IPS-18c (cell line): ENCODE data around the gene IL22.

Experiments
- H3K4me3 ChIP-seq: 2 replicates; pipeline ENCODE4 v1.7.0; 2013; ENCODE audit warnings: low read depth, mild to moderate bottlenecking, low read length, moderate library complexity; ENCODE audit not compliant: insufficient read depth
- H3K9me3 ChIP-seq: one replicate; pipeline ENCODE4 v1.6.1; 2013; ENCODE audit warnings: mild to moderate bottlenecking, low read length, moderate library complexity; ENCODE audit not compliant: control insufficient read depth, insufficient read depth

Gene IL22

DNA sequence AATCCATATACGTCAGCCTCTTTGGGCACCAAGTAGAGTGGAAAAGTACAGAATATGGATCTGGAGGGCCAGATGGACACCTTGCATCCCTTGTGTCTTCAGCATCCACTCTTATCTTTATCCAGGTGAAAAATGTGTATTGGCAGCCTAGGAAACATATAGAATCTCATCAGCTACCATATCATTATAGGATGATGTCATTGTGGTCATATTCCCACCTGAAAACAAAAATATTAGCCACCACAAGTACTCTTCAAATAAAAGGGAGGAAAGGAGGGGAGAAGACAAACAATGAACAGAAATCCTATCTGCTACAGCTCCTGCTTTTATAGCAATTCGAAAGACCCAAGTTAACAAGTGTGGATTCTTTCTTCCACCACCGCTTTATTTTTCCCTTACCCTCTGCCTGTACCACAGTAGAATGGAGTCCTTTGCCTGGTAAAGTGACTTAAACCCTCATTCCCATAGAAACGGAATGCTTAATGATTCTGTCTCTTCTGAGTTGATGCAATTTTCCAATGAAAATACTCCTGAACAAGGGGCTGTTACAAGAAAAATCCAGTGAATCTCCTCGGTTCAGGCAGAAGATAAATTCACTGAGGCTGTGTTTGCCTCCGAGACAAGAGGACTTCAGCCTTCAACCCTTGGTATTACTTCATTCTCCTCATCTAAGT, 14.0 kb downstream of the IL22 start:
- Histone ChIP-seq H3K9me3 (no peaks in the 10 kb centered on the region), H3K4me3 (no peak overlapping the region)

GRCh38 chr12:68237619-68238018, 15.8 kb downstream of the IL22 start:
- H3K9me3 ChIP-seq, result no peaks in the 10 kb centered on the region
- H3K4me3 ChIP-seq, result no peak overlapping the region

DNA sequence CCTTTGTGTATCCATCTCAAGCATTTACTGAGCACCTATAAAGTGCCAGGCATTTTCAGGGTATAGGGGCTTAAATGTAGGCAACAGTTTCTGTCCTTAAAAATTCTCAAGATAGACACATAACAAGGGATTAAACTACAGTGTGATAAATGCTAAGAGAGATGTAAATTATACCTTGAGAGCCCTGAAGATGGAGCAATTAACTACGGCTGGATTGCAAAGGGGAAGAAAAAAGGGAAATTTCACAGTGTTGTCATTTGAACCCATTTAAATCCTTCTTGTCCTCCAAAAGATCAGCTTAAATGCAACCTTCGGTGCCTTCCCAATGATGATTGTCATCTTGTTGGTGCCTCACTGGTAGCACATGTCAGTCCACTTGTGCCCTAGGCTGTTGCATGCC, 16.3 kb downstream of the IL22 start:
- Histone ChIP-seq H3K9me3 (no peaks in the 10 kb centered on the region), H3K4me3 (no peak overlapping the region)

DNA sequence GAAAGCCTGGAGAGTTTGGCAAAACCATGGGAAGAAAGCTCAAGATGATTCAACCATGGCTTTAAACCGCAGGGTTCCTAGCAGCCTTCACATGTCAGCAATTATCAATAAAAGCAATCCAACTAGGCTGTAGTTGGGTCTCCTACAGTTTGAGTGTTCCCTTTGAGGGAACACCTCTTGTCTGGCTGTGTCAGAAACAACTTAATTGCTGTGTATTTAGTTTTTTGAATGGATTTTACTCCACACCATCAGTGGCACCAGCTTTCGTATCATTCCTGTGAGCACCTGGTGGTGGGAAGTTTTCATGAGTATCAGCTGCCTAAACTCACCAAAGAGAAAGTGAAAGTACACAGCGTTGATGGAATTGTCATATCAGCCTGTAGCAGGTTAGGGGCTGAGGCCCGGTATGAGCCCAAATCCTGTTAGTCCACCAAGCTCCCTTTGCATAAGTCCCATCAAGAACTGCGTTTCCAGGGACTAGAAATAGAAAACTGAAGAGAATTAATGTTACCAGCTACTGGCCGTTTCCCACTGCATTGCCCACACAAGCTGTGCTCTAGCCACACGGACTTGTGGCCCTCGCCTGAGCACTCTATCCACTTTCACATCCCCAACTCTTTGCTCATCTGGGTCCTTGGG, 16.9 kb downstream of the IL22 start:
- no peak overlapping the region for H3K4me3 ChIP-seq

DNA sequence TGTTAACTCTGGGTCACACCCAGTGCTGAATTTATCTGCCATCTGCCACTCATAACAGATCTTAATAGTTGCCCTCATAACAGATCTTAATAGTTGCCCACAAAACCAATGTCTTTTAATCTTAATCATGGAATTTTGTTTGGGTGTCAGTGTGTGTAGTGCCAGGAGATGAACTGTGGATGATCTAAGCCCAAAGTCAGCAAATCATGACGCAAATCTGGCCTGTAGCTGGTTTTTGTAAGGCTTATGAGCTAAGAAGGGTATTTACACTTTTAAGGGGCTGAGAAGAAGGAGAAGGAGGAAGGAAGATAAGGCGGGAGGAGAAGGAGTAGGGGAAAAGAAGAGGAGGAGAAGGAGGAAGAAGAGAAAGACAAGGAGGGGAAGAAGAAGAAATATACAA, 17.8 kb downstream of the IL22 start:
- H3K9me3 ChIP-seq, result no peaks in the 10 kb centered on the region
- H3K4me3 ChIP-seq, result no peak overlapping the region

More for the DNA sequence above, 16.9 kb downstream of the IL22 start:
- H3K9me3 ChIP-seq, result no peaks in the 10 kb centered on the region

DNA sequence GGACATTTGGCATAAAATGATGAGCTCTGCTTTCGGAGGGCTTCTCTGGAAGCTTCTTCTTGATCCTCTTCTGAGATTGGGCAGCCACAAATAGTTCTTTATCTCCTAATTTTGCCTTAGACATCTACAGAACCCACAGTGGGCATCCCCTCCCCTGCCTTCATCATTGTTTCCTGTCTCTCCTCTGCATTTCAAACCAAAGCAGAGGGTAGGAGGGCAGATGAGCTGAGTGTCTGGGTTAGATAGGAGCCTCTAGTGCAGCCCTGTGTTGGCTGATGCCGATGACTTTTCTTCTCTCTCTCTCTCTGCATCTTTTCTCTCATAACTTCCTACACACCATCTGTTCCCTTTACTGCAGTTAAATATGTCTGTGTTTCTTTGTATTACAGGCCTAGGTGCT, 19.3 kb downstream of the IL22 start:
- no peak overlapping the region for H3K4me3 ChIP-seq
- H3K9me3 ChIP-seq, result no peaks in the 10 kb centered on the region

DNA sequence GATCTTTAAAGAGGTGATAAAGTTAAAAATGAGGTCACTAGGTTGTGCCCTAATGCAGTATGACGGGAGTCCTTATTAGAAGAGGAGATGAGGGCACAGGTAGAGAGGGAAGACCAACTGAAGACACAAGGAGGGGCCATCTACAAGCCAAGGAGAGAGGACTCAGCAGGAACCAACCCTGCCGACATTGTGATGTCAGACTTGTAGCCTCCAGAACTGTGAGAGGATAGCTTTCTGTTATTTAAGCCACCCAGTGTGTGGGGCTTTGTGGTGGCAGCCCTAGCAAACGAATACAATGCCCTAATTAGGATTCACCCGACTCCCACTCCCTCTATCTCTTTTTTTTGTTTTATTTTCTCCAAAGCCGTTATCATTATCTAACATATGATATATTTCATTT, 19.9 kb downstream of the IL22 start:
- no peaks in the 10 kb centered on the region for H3K9me3 ChIP-seq
- no peak overlapping the region; the same call in 1 of the 2 replicates for H3K4me3 ChIP-seq

DNA sequence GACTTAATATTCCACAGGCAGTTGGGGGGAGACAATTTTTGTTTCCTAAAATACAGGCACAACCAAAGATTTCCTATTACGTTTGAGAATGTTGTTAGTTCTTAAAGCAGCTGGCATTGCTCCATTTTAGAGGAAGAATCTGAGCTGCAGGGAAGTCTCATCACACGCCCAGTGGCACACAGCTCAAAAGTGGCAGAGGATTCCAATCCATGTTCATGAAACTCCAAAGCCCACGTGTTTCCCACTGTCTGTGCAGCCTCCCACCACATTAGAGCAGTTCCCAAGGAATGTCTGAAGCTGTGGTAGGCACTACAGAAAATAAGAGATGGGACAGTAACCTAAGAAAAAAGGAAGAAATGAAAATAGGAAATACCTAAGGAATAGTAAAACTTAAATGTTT, 21.7 kb downstream of the IL22 start:
- Histone ChIP-seq H3K4me3 (no peak overlapping the region), H3K9me3 (no peaks in the 10 kb centered on the region)

DNA sequence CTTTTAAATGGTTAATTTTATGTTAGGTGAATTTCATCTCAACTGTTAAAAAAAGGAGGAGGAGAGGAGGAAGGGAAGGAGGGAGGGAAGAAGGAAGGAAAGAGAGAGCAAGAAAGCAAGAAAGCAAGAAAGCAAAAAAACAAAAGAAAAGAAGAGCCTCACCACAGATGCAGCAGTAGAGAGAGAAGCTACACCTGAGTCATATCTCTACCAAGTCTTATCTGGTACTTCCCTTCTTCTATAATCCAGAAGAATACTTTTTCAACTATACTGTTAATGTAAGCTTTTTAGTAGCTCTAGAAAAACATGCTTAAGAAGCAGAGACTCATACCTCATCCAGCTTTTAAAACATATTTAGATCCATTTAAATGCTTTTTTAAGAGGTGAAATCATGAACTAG, 22.2 kb downstream of the IL22 start:
- Histone ChIP-seq H3K4me3 (no peak overlapping the region), H3K9me3 (no peaks in the 10 kb centered on the region)

GRCh38 chr12:68229956-68230355, 23.4 kb downstream of the IL22 start:
- Histone ChIP-seq H3K9me3 (no peaks in the 10 kb centered on the region), H3K4me3 (no peak overlapping the region)

GRCh38 chr12:68227356-68227755, 26.0 kb downstream of the IL22 start:
- no peaks in the 10 kb centered on the region for H3K9me3 ChIP-seq
- no peak overlapping the region for H3K4me3 ChIP-seq

DNA sequence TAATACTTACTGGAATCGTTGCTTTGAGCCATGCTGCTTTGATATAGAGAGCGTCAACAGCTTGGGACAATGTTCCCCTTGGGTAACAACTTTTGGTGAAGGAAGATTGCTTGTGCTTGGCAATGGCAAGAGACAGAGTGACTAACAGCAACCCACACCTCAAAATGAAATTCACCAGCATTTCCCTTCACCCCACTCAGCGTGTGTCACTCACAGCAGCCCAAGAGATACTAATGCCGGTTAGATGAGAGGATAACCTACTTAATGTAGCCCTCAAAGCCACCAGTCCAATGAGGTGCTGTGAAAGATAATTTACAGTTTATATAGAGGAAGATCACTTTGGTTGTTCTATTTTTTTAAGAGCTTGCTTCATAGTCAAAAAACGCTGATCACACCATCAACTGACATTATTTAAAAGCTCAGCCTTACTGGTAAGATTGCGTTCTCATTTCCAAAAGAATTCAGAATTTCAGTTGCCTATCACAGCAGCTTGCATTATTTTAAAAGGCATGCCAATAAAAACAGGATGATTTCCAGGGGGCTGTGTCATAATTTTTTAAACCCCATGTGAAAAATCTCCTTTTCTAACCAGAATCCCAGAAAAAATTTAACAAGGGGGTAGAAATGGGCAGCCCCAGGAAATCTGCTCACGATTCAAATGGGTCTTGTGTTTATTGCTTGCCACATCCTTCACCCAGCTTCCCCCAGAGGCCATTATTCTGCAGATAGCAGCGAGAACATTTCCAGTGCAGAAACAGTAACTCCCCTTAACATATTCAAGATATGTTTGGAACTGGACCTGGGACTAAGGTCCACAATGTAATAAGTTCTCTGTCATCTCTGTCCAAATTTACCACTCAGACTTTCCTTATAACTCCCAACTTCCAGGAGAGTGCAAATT, 27.6 kb downstream of the IL22 start, which contains the start of gene IL26:
IL26 (minus strand) TSS at position 235 of the 901 bp plus-strand sequence; CDS start at position 181, 54 bp downstream.
- H3K9me3 ChIP-seq, result no peaks in the 10 kb centered on the region
- H3K4me3 ChIP-seq, result no peak within 1 kb of the TSS

GRCh38 chr12:68224613-68225285, 28.7 kb downstream of the IL22 start:
- Histone ChIP-seq H3K9me3 (no peaks in the 10 kb centered on the region), H3K4me3 (no peak overlapping the region)

DNA sequence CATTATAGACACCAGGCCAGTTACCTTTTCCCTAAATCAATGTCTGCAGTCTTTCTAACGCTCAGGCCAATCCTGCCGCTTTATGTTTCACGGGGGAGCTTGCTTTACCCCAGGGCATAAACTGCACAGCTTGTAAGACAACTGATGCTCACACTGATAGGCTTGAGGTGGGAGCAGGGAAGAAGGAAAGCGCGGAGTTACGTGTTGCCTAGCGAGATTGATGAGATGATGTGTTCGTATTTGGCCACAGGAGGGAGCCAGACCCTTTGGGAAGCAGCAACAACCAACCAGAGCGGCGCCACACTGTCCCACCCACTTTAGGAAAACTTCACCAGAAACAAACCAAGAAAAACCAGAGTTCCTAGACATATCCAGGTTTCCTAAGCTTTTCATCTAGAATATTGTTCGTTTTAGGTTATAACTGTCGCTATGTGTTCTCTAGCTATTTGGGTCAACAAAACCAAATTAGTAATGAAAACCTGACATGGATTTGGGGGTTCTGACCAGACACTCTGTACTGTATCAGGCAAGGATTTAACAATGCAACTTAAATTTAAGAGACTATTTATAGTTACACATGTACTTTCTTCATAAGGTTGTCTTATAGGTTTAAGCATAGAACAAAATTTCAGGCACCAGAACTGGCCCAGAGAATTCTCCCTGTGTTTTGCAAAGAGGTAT, 30.2 kb downstream of the IL22 start:
- Histone ChIP-seq H3K4me3 (no peak overlapping the region), H3K9me3 (no peaks in the 10 kb centered on the region)

DNA sequence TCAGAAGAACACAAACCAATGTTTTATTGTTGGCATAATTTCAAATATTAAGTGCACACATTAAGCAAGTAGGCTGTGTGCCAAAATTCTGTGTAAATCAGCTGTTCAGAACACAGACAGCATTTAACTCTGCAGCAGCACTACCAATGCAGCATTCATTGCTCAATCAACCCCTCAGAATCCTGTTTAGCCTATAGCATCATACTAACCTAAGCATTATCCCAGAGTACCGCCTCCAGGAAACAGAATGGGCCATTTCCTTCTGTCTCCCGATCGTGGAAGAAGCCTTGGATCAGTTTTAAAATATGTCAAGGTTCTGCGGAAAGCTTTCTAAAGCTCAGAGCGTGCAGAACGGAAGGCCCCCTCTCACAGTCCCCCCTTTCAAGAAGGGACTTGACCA, 31.1 kb downstream of the IL22 start:
- Histone ChIP-seq H3K9me3 (no peaks in the 10 kb centered on the region), H3K4me3 (no peak overlapping the region)

GRCh38 chr12:68221497-68221896, 31.9 kb downstream of the IL22 start:
- H3K9me3 ChIP-seq, result no peaks in the 10 kb centered on the region
- H3K4me3 ChIP-seq, result no peak overlapping the region

- Histone ChIP-seq H3K4me3 (no peak overlapping the region), H3K9me3 (no peaks in the 10 kb centered on the region)
Measured at GRCh38 chr12:68210875-68211274, 42.5 kb downstream of the IL22 start.
